Measurements from ENCODE around the gene TXNDC16. TPM values are rescaled to one million over a fixed set of nuclear protein-coding genes. Genes with fewer than 3 reads are reported as not detected.
A peak's percentile ranks its signal among the peaks of the same experiment; 100 is the strongest.

Gene TXNDC16
- total and polyA plus RNA-seq, 2 donors from 2014 or later = 2.6 to 7.3 TPM

DNA sequence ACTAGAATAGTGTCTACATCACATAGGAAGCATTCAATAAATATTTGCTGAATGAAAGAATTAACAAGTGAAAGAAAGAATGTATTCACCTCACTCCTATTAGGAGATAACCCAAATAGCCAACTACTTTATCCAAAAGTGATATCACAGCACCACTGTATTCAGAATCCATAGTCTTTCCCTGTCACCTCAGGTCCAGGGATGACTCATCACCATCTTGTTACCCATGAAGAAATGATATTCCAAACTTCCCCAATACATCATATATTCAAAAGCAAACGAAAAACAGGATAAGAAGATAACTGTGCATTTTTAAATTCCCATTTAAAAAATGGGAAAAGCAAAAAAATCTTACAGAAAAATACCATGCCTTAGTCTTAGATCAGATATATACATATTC is 39.1 kb downstream of the TXNDC16 start:
- Histone ChIP-seq H3K9ac (ENCODE audit: low read length in 3 of 3) (no peak overlapping the region), H3K36me3 (ENCODE audit: control insufficient read depth in 2 of 3, insufficient read depth in 3 of 3, low read length in 3 of 3) (no peaks in the 10 kb centered on the region), H3K27ac (ENCODE audit: low read depth in 2 of 2, low read length in 2 of 2) (no peak overlapping the region), H3K4me3 (ENCODE audit: low read length in 3 of 3) (no peak overlapping the region), H3K4me1 (ENCODE audit: control insufficient read depth in 2 of 3, insufficient read depth in 2 of 3, low read depth in 1 of 3, low read length in 3 of 3) (no peaks in the 10 kb centered on the region), H3K9me3 (ENCODE audit: control insufficient read depth in 2 of 3, insufficient read depth in 1 of 3, low read length in 3 of 3) (no peaks in the 10 kb centered on the region), H3K27me3 (ENCODE audit: control insufficient read depth, insufficient read depth, low read length) (no peaks in the 10 kb centered on the region)
- no peak for DNase-seq
- intact Hi-C loops (cut with DNase I) = no loop called here
- no peak for FAIRE-seq
- TF ChIP-seq, protein P1, sequence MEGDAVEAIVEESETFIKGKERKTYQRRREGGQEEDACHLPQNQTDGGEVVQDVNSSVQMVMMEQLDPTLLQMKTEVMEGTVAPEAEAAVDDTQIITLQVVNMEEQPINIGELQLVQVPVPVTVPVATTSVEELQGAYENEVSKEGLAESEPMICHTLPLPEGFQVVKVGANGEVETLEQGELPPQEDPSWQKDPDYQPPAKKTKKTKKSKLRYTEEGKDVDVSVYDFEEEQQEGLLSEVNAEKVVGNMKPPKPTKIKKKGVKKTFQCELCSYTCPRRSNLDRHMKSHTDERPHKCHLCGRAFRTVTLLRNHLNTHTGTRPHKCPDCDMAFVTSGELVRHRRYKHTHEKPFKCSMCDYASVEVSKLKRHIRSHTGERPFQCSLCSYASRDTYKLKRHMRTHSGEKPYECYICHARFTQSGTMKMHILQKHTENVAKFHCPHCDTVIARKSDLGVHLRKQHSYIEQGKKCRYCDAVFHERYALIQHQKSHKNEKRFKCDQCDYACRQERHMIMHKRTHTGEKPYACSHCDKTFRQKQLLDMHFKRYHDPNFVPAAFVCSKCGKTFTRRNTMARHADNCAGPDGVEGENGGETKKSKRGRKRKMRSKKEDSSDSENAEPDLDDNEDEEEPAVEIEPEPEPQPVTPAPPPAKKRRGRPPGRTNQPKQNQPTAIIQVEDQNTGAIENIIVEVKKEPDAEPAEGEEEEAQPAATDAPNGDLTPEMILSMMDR (IDR thresholded peaks at IDR 0.05; ENCODE audit: borderline replicate concordance, extremely low read depth, insufficient read depth) = no peak

DNA sequence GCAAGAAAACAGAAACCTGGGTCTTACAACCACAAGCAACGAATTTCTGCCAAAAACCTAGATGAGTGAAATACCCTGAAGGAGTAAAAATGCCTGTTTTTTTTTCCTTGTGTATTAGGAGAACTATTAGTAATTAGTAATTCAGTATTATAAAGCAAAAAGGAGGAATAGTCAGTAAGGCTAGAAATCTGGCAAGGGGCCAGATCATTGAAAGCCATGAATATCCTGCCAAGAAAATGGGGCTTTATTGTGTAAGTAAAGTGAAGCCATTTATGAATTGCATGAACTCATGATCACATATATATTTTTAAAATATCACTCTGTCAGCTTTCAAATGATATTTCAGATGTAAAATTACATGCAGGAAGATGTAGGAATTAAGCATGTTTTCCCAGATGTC is 57.9 kb downstream of the TXNDC16 start:
- Histone ChIP-seq H3K9ac (ENCODE audit: low read length in 3 of 3) (no peak overlapping the region), H3K4me3 (ENCODE audit: low read length in 3 of 3) (no peak overlapping the region), H3K27ac (ENCODE audit: low read depth in 2 of 2, low read length in 2 of 2) (no peak overlapping the region), H3K4me1 (ENCODE audit: control insufficient read depth in 2 of 3, insufficient read depth in 2 of 3, low read depth in 1 of 3, low read length in 3 of 3) (no peaks in the 10 kb centered on the region), H3K36me3 (ENCODE audit: control insufficient read depth in 2 of 3, insufficient read depth in 3 of 3, low read length in 3 of 3) (no peaks in the 10 kb centered on the region), H3K27me3 (ENCODE audit: control insufficient read depth, insufficient read depth, low read length) (no peaks in the 10 kb centered on the region), H3K9me3 (ENCODE audit: control insufficient read depth in 2 of 3, insufficient read depth in 1 of 3, low read length in 3 of 3) (peaks cover 0 to 2% (median 0%) of the 10 kb centered on the region in 3 donors)
- intact Hi-C loops (cut with DNase I) = no loop called here
- TF ChIP-seq, protein P1 (IDR thresholded peaks at IDR 0.05; ENCODE audit: borderline replicate concordance, extremely low read depth, insufficient read depth) = no peak
- FAIRE-seq = no peak
- DNase-seq = no peak

DNA sequence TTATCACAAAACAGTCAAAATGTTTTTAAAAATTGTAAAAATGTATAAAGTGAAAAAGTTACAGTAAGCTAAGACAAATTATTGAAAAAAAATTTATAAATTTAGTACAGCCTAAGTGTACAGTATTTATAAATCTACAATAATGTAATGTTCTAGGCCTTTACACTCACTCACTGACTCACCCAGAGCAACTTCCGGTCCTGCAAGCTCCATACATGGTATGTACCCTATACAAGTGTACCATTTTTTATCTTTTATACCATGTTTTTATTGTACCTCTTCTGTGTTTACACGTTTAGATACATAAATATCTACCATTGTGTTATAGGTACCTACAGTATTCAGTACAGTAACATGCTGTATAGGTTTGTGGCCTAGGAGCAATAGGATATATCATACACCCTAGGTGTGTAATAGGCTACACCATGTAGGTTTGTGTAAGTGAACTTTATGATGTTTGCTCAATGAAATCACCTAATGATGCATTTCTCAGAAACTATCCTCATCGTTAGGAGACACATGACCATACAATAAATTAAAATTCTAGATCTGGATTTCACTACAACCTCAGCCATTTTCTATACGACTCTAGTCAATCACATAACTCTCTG is 66.8 kb downstream of the TXNDC16 start:
- Histone ChIP-seq H3K4me3 (ENCODE audit: low read length in 3 of 3) (no peak overlapping the region), H3K4me1 (ENCODE audit: control insufficient read depth in 2 of 3, insufficient read depth in 2 of 3, low read depth in 1 of 3, low read length in 3 of 3) (no peaks in the 10 kb centered on the region), H3K27me3 (ENCODE audit: control insufficient read depth, insufficient read depth, low read length) (no peaks in the 10 kb centered on the region), H3K36me3 (ENCODE audit: control insufficient read depth in 2 of 3, insufficient read depth in 3 of 3, low read length in 3 of 3) (no peaks in the 10 kb centered on the region), H3K27ac (ENCODE audit: low read depth in 2 of 2, low read length in 2 of 2) (no peak overlapping the region), H3K9ac (ENCODE audit: low read length in 3 of 3) (no peak overlapping the region), H3K9me3 (ENCODE audit: control insufficient read depth in 2 of 3, insufficient read depth in 1 of 3, low read length in 3 of 3) (no peaks in the 10 kb centered on the region)
- DNase-seq (no peak), FAIRE-seq (peak; percentile 44)
- TF ChIP-seq, protein P1 (IDR thresholded peaks at IDR 0.05; ENCODE audit: borderline replicate concordance, extremely low read depth, insufficient read depth) = no peak
- intact Hi-C loops (cut with DNase I) = no loop called here

DNA sequence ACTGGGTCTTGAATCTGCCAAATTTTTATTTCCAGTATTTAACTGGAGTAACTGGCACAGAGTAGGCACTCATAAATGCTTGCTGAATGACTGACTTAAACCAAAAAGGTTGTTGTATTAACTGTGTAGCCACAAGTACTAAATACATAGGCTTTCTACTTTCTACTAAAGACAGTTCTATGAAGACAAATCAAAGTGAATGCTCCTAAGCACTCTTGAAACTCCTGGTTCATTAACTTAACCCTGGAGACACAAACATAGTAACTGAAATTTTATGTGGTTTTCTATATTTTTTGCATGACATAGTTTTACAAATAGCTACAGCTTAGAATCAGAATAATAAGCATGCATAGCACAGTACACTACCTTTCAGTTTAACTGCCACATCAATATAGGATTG is 70.4 kb downstream of the TXNDC16 start:
- no peak overlapping the region for H3K27ac ChIP-seq (ENCODE audit: low read depth in 2 of 2, low read length in 2 of 2)

More for the DNA sequence above, 70.4 kb downstream of the TXNDC16 start:
- Histone ChIP-seq H3K4me3 (ENCODE audit: low read length in 3 of 3) (no peak overlapping the region), H3K9me3 (ENCODE audit: control insufficient read depth in 2 of 3, insufficient read depth in 1 of 3, low read length in 3 of 3) (no peaks in the 10 kb centered on the region), H3K27me3 (ENCODE audit: control insufficient read depth, insufficient read depth, low read length) (no peaks in the 10 kb centered on the region), H3K36me3 (ENCODE audit: control insufficient read depth in 2 of 3, insufficient read depth in 3 of 3, low read length in 3 of 3) (no peaks in the 10 kb centered on the region), H3K4me1 (ENCODE audit: control insufficient read depth in 2 of 3, insufficient read depth in 2 of 3, low read depth in 1 of 3, low read length in 3 of 3) (no peaks in the 10 kb centered on the region), H3K9ac (ENCODE audit: low read length in 3 of 3) (no peak overlapping the region)
- DNase-seq (no peak), FAIRE-seq (no peak)
- intact Hi-C loops (cut with DNase I) = no loop called here
- TF ChIP-seq, protein P1 (IDR thresholded peaks at IDR 0.05; ENCODE audit: borderline replicate concordance, extremely low read depth, insufficient read depth) = no peak
